Dermis blood vessel endothelial cell (primary cell): ENCODE results near the gene ACTG2. TPM values are rescaled to one million over a fixed set of nuclear protein-coding genes. Genes with fewer than 3 reads are reported as not detected.
"Not testable (repeated sequence)": the region's sequence is repeated elsewhere in the genome, so short reads cannot be mapped to it uniquely, and the experiment has no call there.

Experiments used
- DNase-seq: peaks from one replicate; pipeline ENCODE4 v3.0.0; 2010
- total RNA-seq: library from RNA; depleted of rRNA; stranded (reverse); fragments of >200 nt; gene quantifications from 2 replicates; pipeline ENCODE4 v1.2.3, GENCODE V29; 2014

The ACTG2 gene
- total RNA-seq, 1 donor from 2014 or later = not detected

GRCh38 chr2:73937899-73938298, 45.1 kb downstream of the ACTG2 start:
- DNase-seq = no peak

- no peak for DNase-seq
Observed at GRCh38 chr2:73938718-73939352, 46.0 kb downstream of the ACTG2 start.

GRCh38 chr2:73939419-73939818, 46.6 kb downstream of the ACTG2 start:
- DNase-seq = peak; percentile 8

DNA sequence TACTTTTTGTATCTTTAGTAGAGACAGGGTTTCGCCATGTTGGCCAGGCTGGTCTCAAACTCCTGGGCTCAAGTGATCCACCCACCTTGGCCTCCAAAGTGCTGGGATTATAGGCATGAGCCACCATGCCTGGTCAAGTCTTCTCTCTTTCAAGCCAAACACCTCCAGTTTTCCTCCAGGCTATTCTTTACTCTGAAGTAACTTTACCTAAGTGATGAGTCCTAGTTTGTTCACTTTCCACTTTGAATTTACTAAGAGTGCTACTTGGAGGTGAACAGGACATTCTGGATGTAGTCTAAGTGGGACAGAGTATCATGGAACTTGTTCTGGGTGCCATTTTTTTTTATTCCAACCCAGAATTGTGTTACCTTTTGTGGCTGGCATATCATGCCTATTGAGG, 47.3 kb downstream of the ACTG2 start:
- not testable (repeated sequence) for DNase-seq

- DNase-seq = no peak
Observed at GRCh38 chr2:73942664-73943063, 49.9 kb downstream of the ACTG2 start.

DNA sequence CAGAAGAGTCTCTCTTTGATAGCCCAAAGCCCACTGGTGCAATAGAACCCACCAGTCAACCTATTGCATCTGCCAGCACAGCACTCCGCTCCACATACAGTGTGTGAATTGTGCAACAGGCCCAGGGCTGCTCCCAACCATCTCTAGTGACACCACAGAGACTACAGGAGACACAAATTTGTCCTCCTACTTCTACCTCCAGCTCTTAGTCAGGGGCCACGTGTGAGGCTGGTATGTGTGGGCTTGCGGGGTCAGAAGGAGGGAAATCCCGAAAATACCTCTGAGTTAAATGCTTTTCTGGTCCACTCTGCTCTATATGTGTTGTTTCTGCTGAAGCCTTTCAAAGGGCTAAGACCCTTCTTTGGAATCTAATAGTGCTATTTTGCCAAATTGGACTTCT, 51.9 kb downstream of the ACTG2 start:
- DNase-seq = no peak

DNA sequence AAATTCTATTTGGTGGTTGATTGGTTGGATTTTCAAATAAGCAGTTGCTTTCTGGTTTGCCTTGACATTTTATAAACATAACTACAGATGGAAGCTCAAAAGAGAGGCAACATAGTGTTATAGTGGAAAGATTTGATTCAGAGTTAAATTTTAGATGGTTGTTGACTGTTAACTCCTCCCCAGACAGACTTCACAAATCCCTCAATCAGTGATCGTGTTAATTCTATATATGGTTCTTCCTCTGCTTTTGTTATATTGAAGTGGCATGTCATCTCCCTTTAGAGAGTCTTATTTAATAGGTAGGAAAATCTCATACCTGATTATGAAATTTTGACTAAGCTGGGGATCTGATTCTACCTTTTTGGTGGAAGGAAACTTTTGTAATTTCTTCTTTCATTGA, 53.4 kb downstream of the ACTG2 start:
- no peak for DNase-seq

GRCh38 chr2:73946666-73947065, 53.9 kb downstream of the ACTG2 start:
- no peak for DNase-seq

- DNase-seq = no peak
Observed at GRCh38 chr2:73947412-73948018, 54.7 kb downstream of the ACTG2 start.

GRCh38 chr2:73949802-73950201, 57.0 kb downstream of the ACTG2 start:
- no peak for DNase-seq

- peak; percentile 40 for DNase-seq
Observed at GRCh38 chr2:73952499-73953446, 60.0 kb downstream of the ACTG2 start.

- no peak for DNase-seq
Observed at GRCh38 chr2:73956218-73956865, 63.5 kb downstream of the ACTG2 start.

DNA sequence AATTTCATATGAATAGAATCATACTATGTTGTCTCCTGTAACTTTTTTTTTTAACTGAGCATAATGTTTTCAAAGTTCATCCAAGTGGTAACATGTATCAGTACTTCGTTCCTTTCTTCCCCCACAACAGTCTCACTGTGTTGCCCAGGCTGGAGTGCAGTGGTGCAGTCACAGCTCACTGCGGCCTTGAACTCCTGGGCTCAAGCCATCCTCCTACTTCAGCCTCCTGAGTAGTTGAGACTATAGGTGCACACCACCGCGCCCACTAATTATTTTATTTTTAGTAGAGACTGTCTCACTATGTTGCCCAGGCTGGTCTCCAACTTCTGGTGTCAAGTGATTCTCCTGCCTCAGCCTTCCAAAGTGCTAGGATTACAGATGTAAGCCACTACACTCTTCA, 68.5 kb downstream of the ACTG2 start:
- DNase-seq = no peak

GRCh38 chr2:73961823-73962615, 69.2 kb downstream of the ACTG2 start:
- DNase-seq = no peak

DNA sequence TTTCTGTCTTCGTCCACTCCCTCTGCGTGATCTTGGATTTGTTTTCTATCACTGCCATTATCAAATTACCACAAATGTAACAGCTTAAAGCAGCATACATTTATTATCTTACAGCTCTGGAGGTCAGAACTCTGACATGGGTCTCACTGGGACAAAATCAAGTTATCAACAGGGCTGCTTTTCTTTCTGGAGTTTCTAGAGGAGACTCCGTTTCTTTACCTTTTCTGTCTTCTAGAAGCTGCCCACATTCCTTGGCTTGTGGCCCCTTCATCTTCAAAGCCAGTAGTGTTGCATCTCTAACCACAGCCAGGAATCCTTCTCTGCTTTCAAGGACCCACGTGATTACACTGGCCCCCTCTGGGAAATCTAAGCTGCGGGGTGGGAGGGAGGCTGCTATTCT, 70.0 kb downstream of the ACTG2 start:
- no peak for DNase-seq

- DNase-seq = no peak
Observed at GRCh38 chr2:73963385-73964120, 70.7 kb downstream of the ACTG2 start.

DNA sequence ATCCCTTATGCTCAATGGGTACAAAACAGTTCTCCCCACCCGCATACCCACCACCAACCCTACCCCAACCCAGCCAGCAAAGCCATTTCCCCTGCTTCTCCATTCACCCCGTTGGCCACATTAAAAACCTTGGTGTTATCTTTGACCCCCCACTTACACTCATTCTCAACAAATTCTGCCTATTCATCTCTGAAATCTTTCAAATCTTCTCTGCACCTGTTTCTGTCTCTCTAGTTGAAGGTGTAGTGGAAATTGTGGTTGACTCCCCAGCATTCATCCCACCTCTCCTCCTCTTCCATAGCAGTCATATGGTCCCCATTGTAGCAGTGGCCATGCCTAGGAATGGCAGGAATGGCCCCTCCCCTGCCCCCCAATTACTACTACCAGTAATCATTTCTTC, 71.4 kb downstream of the ACTG2 start:
- no peak for DNase-seq

DNA sequence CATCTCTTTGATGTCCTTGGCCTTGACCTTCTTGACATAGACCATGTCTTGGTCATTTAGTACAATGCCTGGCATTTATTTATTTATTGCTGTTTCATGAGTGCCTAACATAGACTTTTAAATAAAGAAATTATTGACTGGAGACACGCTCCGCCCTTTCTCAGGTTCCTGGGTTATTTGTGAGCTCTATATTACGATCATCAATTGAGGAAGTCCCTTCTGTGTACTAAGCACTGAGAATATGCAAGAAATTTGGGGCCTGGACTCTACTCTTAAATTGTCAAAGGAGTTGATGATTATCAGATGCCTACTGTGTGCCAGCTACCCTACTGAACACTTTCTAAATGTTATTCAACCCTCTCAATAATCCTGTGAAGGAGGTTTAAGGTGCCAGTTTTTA, 72.2 kb downstream of the ACTG2 start:
- DNase-seq = no peak

- DNase-seq = no peak
Observed at GRCh38 chr2:73968357-73968937, 75.6 kb downstream of the ACTG2 start.

DNA sequence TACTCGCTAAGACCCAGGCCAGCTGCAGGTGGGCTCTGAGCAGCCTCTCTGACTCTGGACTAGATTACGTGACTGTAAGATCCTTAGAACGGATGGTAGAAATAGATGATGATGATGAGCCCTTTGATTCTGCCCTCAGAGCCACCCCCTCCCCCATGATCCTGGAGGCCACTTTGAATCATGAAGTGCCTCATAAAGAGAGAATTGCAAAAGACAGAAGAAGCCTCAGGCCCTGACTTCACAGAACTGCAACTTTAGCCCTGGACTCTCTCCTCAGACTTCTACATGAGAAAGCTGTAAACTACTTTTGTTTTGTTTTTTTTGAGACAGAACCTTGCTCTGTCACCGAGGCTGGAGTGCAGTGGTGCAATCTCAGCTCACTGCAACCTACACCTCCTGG, 76.5 kb downstream of the ACTG2 start:
- DNase-seq = no peak
